ENCODE measurements around the gene CACNA1G.

The CACNA1G gene

DNA sequence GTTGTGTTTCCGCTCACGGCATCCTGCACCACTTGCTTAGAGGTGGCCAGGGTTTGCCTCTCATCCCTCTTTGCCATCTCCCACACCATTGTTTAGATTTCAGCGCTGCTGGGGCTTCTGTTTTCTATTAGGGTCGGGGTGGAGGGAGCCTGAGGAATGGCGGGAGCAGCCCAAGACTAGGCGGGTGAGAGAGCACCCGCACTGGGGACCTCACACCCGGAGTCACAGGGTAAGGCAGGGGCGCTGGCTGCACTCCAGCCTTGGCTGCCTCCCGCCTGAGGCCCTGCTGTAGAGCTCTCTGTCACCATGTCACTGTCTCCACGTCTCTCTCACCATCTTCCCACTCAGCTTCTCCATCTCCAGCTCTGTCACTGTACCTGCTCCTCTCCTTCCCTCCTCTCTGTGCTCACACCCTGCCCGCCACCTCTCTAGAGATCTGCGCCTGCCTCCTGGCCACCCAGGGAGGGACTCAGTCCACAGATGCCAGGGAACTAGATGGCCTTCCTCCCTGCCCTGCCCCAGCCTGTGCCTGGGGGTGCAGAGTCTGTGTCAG is 41.4 kb downstream of the CACNA1G start:
- H3K27me3 ChIP-seq (ENCODE audit: control insufficient read depth, low read length), result peaks cover 2% of the 10 kb centered on the region; the same call in 1 of the 2 replicates
- no peaks in the 10 kb centered on the region for H3K9me2 ChIP-seq (replicated peaks; ENCODE audit: control insufficient read depth, low read length)
- H3K79me2 ChIP-seq (ENCODE audit: control insufficient read depth, low read length), result no peaks in the 10 kb centered on the region
- no peak overlapping the region for H3K4me2 ChIP-seq (ENCODE audit: low read length)
- no peak overlapping the region for H3K27ac ChIP-seq (ENCODE audit: low read depth, low read length)
- H3K4me1 ChIP-seq (ENCODE audit: control insufficient read depth, low read length), result peaks cover 9% of the 10 kb centered on the region
- H4K20me1 ChIP-seq (ENCODE audit: control insufficient read depth, insufficient read depth, low read depth, low read length), result no peaks in the 10 kb centered on the region
- no peaks in the 10 kb centered on the region for H3K9me3 ChIP-seq (ENCODE audit: control insufficient read depth, insufficient read depth, low read length)
- no peaks in the 10 kb centered on the region for H3F3A ChIP-seq (ENCODE audit: control insufficient read depth, insufficient read depth)
- no peaks in the 10 kb centered on the region for H3K36me3 ChIP-seq (ENCODE audit: control insufficient read depth, low read length)
- H3K4me3 ChIP-seq (ENCODE audit: low read length), result no peak overlapping the region
- TF ChIP-seq, protein P1, sequence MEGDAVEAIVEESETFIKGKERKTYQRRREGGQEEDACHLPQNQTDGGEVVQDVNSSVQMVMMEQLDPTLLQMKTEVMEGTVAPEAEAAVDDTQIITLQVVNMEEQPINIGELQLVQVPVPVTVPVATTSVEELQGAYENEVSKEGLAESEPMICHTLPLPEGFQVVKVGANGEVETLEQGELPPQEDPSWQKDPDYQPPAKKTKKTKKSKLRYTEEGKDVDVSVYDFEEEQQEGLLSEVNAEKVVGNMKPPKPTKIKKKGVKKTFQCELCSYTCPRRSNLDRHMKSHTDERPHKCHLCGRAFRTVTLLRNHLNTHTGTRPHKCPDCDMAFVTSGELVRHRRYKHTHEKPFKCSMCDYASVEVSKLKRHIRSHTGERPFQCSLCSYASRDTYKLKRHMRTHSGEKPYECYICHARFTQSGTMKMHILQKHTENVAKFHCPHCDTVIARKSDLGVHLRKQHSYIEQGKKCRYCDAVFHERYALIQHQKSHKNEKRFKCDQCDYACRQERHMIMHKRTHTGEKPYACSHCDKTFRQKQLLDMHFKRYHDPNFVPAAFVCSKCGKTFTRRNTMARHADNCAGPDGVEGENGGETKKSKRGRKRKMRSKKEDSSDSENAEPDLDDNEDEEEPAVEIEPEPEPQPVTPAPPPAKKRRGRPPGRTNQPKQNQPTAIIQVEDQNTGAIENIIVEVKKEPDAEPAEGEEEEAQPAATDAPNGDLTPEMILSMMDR (IDR thresholded peaks at IDR 0.05; ENCODE audit: low read depth, low read length, poor library complexity, severe bottlenecking), result no peak
- TF ChIP-seq EZH2phosphoT487 (IDR thresholded peaks at IDR 0.05; ENCODE audit: borderline replicate concordance, low read length), result no peak

DNA sequence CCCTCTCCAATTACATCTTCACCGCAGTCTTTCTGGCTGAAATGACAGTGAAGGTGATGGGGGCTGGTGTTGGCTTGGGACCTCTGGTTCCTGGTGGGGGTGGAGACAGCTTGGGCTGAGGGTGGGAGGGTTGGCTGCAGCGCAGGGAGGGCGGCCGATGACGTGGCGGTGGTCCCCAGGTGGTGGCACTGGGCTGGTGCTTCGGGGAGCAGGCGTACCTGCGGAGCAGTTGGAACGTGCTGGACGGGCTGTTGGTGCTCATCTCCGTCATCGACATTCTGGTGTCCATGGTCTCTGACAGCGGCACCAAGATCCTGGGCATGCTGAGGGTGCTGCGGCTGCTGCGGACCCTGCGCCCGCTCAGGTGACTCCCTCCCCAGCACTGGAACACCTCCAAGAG is 42.3 kb downstream of the CACNA1G start:
- TF ChIP-seq EZH2phosphoT487 (IDR thresholded peaks at IDR 0.05; ENCODE audit: borderline replicate concordance, low read length), result no peak
- TF ChIP-seq, protein P1 (IDR thresholded peaks at IDR 0.05; ENCODE audit: low read depth, low read length, poor library complexity, severe bottlenecking), result no peak
- H3K9me2 ChIP-seq (replicated peaks; ENCODE audit: control insufficient read depth, low read length), result no peaks in the 10 kb centered on the region
- no peak overlapping the region for H3K4me3 ChIP-seq (ENCODE audit: low read length)
- no peak overlapping the region for H3K27ac ChIP-seq (ENCODE audit: low read depth, low read length)
- H3K4me1 ChIP-seq (ENCODE audit: control insufficient read depth, low read length), result peaks cover 9% of the 10 kb centered on the region
- H3K79me2 ChIP-seq (ENCODE audit: control insufficient read depth, low read length), result no peaks in the 10 kb centered on the region
- no peak overlapping the region for H3K4me2 ChIP-seq (ENCODE audit: low read length)
- no peaks in the 10 kb centered on the region for H3F3A ChIP-seq (ENCODE audit: control insufficient read depth, insufficient read depth)
- H4K20me1 ChIP-seq (ENCODE audit: control insufficient read depth, insufficient read depth, low read depth, low read length), result no peaks in the 10 kb centered on the region
- no peaks in the 10 kb centered on the region for H3K9me3 ChIP-seq (ENCODE audit: control insufficient read depth, insufficient read depth, low read length)
- no peaks in the 10 kb centered on the region for H3K36me3 ChIP-seq (ENCODE audit: control insufficient read depth, low read length)
- peaks cover 6% of the 10 kb centered on the region for H3K27me3 ChIP-seq (ENCODE audit: control insufficient read depth, low read length)

DNA sequence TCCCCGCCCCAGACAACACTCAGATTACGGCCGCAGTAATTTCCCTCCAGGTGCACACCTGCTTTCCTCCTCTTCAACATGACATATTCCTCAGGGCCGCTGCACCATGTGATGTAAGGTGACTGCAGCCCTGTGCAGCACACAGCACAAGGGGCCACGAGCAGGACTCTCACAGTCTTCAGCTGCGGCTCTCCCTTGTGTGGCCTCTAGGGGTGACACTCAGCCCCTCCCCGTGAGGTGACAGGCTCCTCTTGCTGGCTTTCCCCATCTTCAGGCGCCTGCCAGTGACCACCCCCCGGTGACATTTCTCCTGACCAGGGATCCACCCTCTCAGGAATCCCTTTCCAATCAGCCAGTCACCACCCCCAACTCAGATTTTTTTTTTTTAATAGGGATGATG is 42.8 kb downstream of the CACNA1G start:
- Histone ChIP-seq H3K9me2 (replicated peaks; ENCODE audit: control insufficient read depth, low read length) (no peaks in the 10 kb centered on the region), H3K36me3 (ENCODE audit: control insufficient read depth, low read length) (no peaks in the 10 kb centered on the region), H3K27ac (ENCODE audit: low read depth, low read length) (no peak overlapping the region), H4K20me1 (ENCODE audit: control insufficient read depth, insufficient read depth, low read depth, low read length) (no peaks in the 10 kb centered on the region), H3F3A (ENCODE audit: control insufficient read depth, insufficient read depth) (no peaks in the 10 kb centered on the region), H3K4me2 (ENCODE audit: low read length) (no peak overlapping the region), H3K4me3 (ENCODE audit: low read length) (no peak overlapping the region), H3K27me3 (ENCODE audit: control insufficient read depth, low read length) (peaks cover 9% of the 10 kb centered on the region), H3K79me2 (ENCODE audit: control insufficient read depth, low read length) (no peaks in the 10 kb centered on the region), H3K9me3 (ENCODE audit: control insufficient read depth, insufficient read depth, low read length) (no peaks in the 10 kb centered on the region), H3K4me1 (ENCODE audit: control insufficient read depth, low read length) (peaks cover 6% of the 10 kb centered on the region)
- TF ChIP-seq, protein P1 (IDR thresholded peaks at IDR 0.05; ENCODE audit: low read depth, low read length, poor library complexity, severe bottlenecking), result peak; percentile 50
- TF ChIP-seq EZH2phosphoT487 (IDR thresholded peaks at IDR 0.05; ENCODE audit: borderline replicate concordance, low read length), result no peak
